SIG-M5 treated with dmso at 0.1 percent for 504 hours (cell line): ENCODE results near the gene FAM117B.
A peak's percentile ranks its signal among the peaks of the same experiment; 100 is the strongest.

ENCODE experiments used
- DNase-seq: peaks from one replicate; lab custom pipeline; 2025; ENCODE audit not compliant: unreplicated experiment; lab: John Stamatoyannopoulos, UW

The FAM117B gene

GRCh38 chr2:202634556-202635427 lies at the start of gene FAM117B:
FAM117B (plus strand) TSS chr2:202634969; CDS start chr2:202635188, 219 bp downstream.
- peak; percentile 98 for DNase-seq

- DNase-seq: peak; percentile 82
These were observed 45.9 kb upstream of the FAM117B start for GRCh38 chr2:202588647-202589581.

- DNase-seq: no peak
These were observed 45.2 kb upstream of the FAM117B start for GRCh38 chr2:202589582-202589949.

- no peak for DNase-seq
These were observed 42.2 kb upstream of the FAM117B start for GRCh38 chr2:202592566-202592965.

GRCh38 chr2:202599105-202599504 lies 35.7 kb upstream of the FAM117B start:
- DNase-seq: no peak

- no peak for DNase-seq
These were observed 34.9 kb upstream of the FAM117B start for GRCh38 chr2:202599911-202600310.

- no peak for DNase-seq
These were observed 30.1 kb upstream of the FAM117B start for GRCh38 chr2:202604699-202605098.

GRCh38 chr2:202605174-202605573 lies 29.6 kb upstream of the FAM117B start:
- no peak for DNase-seq

- DNase-seq: peak; percentile 90
These were observed 26.5 kb upstream of the FAM117B start for GRCh38 chr2:202608142-202608852.

- peak; percentile 90 for DNase-seq
These were observed 25.2 kb upstream of the FAM117B start for GRCh38 chr2:202609381-202610145.

GRCh38 chr2:202610380-202610779 lies 24.4 kb upstream of the FAM117B start:
- peak; percentile 14 for DNase-seq

GRCh38 chr2:202612145-202612544 lies 22.6 kb upstream of the FAM117B start:
- peak; percentile 66 for DNase-seq

GRCh38 chr2:202613479-202613878 lies 21.3 kb upstream of the FAM117B start:
- no peak for DNase-seq

- DNase-seq: peak; percentile 49
These were observed 10.6 kb upstream of the FAM117B start for GRCh38 chr2:202624133-202624532.

GRCh38 chr2:202627042-202627441 lies 7.7 kb upstream of the FAM117B start:
- no peak for DNase-seq

- no peak for DNase-seq
These were observed 6.0 kb upstream of the FAM117B start for GRCh38 chr2:202628646-202629198.

- DNase-seq: no peak
These were observed 2.0 kb upstream of the FAM117B start for GRCh38 chr2:202632682-202633290.

GRCh38 chr2:202633470-202633869 lies 1.3 kb upstream of the FAM117B start:
- DNase-seq: no peak

- peak; percentile 70 for DNase-seq
These were observed 851 bp downstream of the FAM117B start for GRCh38 chr2:202635428-202636212.
